ENCODE data around the gene MYO10. TPM values are rescaled to one million over a fixed set of nuclear protein-coding genes. Genes with fewer than 3 reads are reported as not detected.

Gene MYO10
- total and polyA plus RNA-seq, 8 donors: 32.6 to 71.5 (median 65.0) TPM

- intact Hi-C loops (cut with DNase I): no loop called here
- no peaks in the 10 kb centered on the region for H3K9me3 ChIP-seq
- ATAC-seq (no peak), DNase-seq (no peak)
- TF ChIP-seq CTCF (IDR thresholded peaks at IDR 0.05): no peak
- H3K4me3 ChIP-seq: no peak overlapping the region
- no peaks in the 10 kb centered on the region for H3K36me3 ChIP-seq
- no peaks in the 10 kb centered on the region for H3K27me3 ChIP-seq
- H3K4me1 ChIP-seq: peaks cover 0 to 6% of the 10 kb centered on the region in 2 donors
- H3K27ac ChIP-seq: no peak overlapping the region
These were observed 70.9 kb downstream of the MYO10 start for GRCh38 chr5:16865151-16865550.

- Histone ChIP-seq H3K27ac (no peak overlapping the region), H3K4me3 (no peak overlapping the region), H3K27me3 (no peaks in the 10 kb centered on the region), H3K4me1 (peaks cover 0 to 6% of the 10 kb centered on the region in 2 donors), H3K9me3 (no peaks in the 10 kb centered on the region), H3K36me3 (no peaks in the 10 kb centered on the region)
- ATAC-seq: no peak
- no peak for DNase-seq
- intact Hi-C loops (cut with DNase I): no loop called here
- TF ChIP-seq CTCF (IDR thresholded peaks at IDR 0.05): no peak
These were observed 71.4 kb downstream of the MYO10 start for GRCh38 chr5:16864631-16865131.

- ATAC-seq (peak; percentile 83), DNase-seq (peak in 1 of 4 donors; percentile 52)
- Histone ChIP-seq H3K4me1 (peaks cover 0 to 6% of the 10 kb centered on the region in 2 donors), H3K36me3 (no peaks in the 10 kb centered on the region), H3K4me3 (no peak overlapping the region), H3K9me3 (peaks cover 0 to 7% of the 10 kb centered on the region in 2 donors), H3K27me3 (no peaks in the 10 kb centered on the region), H3K27ac (peak overlapping the region; percentile 21 to 39)
- TF ChIP-seq CTCF (IDR thresholded peaks at IDR 0.05): no peak
- intact Hi-C loops (cut with DNase I): no loop called here
These were observed 72.6 kb downstream of the MYO10 start for GRCh38 chr5:16863469-16863946.

GRCh38 chr5:16862777-16863176 is 73.3 kb downstream of the MYO10 start:
- no peak for TF ChIP-seq CTCF (IDR thresholded peaks at IDR 0.05)
- Histone ChIP-seq H3K36me3 (no peaks in the 10 kb centered on the region), H3K4me1 (peaks cover 0 to 6% of the 10 kb centered on the region in 2 donors), H3K27me3 (no peaks in the 10 kb centered on the region), H3K27ac (peak overlapping the region; percentile 21 to 39), H3K4me3 (no peak overlapping the region), H3K9me3 (peaks cover 0 to 7% of the 10 kb centered on the region in 2 donors)
- intact Hi-C loops (cut with DNase I): no loop called here
- no peak for DNase-seq
- ATAC-seq: peak; percentile 48

GRCh38 chr5:16859346-16859745 is 76.7 kb downstream of the MYO10 start:
- no peak for DNase-seq
- intact Hi-C loops (cut with DNase I): no loop called here
- TF ChIP-seq CTCF (IDR thresholded peaks at IDR 0.05): no peak

More at GRCh38 chr5:16859346-16859745, 76.7 kb downstream of the MYO10 start:
- H3K27me3 ChIP-seq: no peaks in the 10 kb centered on the region
- peaks cover 0 to 7% of the 10 kb centered on the region in 2 donors for H3K9me3 ChIP-seq
- no peaks in the 10 kb centered on the region for H3K36me3 ChIP-seq
- H3K4me3 ChIP-seq: no peak overlapping the region
- no peak for ATAC-seq
- no peak overlapping the region for H3K27ac ChIP-seq
- peaks cover 9 to 13% of the 10 kb centered on the region in 2 donors for H3K4me1 ChIP-seq

Measured in left lung (tissue), 10 donors.